Osteocyte (in vitro differentiated cells): ENCODE data around the gene SEC23A. TPM values are rescaled to one million over a fixed set of nuclear protein-coding genes. Genes with fewer than 3 reads are reported as not detected.
A peak's percentile ranks its signal among the peaks of the same experiment; 100 is the strongest.
"Not testable (repeated sequence)": the region's sequence is repeated elsewhere in the genome, so short reads cannot be mapped to it uniquely, and the experiment has no call there.

ENCODE experiments used
- DNase-seq: peaks from one replicate; pipeline ENCODE4 v3.0.0; 2021; ENCODE audit warnings: mixed read lengths; ENCODE audit not compliant: unreplicated experiment; ENCODE audit errors: extremely low spot score
- H3K27ac Mint-ChIP-seq: one replicate; pipeline ENCODE4 v1.8.0; 2021; ENCODE audit warnings: mild to moderate bottlenecking, mixed read lengths; ENCODE audit not compliant: unreplicated experiment
- H3K27me3 Mint-ChIP-seq: one replicate; pipeline ENCODE4 v1.8.0; 2021; ENCODE audit warnings: mixed read lengths; ENCODE audit not compliant: unreplicated experiment
- H3K36me3 Mint-ChIP-seq: one replicate; pipeline ENCODE4 v1.8.0; 2021; ENCODE audit warnings: mixed read lengths; ENCODE audit not compliant: unreplicated experiment
- H3K4me1 Mint-ChIP-seq: one replicate; pipeline ENCODE4 v1.8.0; 2021; ENCODE audit warnings: mixed read lengths; ENCODE audit not compliant: unreplicated experiment
- H3K4me3 Mint-ChIP-seq: one replicate; pipeline ENCODE4 v1.8.0; 2021; ENCODE audit warnings: mild to moderate bottlenecking, moderate library complexity, mixed read lengths; ENCODE audit not compliant: unreplicated experiment
- H3K9me3 Mint-ChIP-seq: one replicate; pipeline ENCODE4 v1.8.0; 2021; ENCODE audit warnings: mixed read lengths; ENCODE audit not compliant: unreplicated experiment
- total RNA-seq: library from RNA; stranded (reverse); gene quantifications from 2 replicates; pipeline ENCODE4 v1.2.1, GENCODE V29; 2021
- TF ChIP-seq, protein P1 (sequence below): fragments of 200-600 bp; sonication (generic); IDR thresholded peaks from 2 replicates; pipeline ENCODE4 v1.5.0; 2021; ENCODE audit warnings: antibody characterized with exemption, mild to moderate bottlenecking, moderate library complexity

SEC23A gene
- total RNA-seq, 1 donor from 2014 or later = 169 TPM

DNA sequence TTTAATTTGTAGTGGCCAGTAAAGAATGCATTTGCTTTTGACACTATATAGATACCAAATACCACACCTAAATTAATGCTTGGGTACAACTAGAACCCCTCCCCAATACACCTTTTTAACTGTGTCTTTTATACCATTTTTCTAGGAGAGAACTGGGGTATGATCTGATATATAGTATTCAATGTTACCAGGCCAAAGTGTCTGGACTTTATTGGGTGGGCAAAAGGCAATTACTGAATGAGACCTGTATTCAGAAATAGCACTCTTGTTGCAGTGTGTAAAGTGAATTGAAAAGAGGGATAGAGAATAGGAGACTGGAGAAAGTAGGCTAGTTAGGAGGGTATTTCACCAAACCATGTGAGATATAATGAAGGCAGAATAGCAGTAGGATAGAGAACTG lies 74.4 kb downstream of the SEC23A start:
- Mint-ChIP-seq H3K36me3 (peaks cover 40% of the 10 kb centered on the region), H3K4me1 (peaks cover 36% of the 10 kb centered on the region), H3K27me3 (no peaks in the 10 kb centered on the region), H3K9me3 (no peaks in the 10 kb centered on the region), H3K4me3 (no peak overlapping the region), H3K27ac (no peak overlapping the region)
- no peak for DNase-seq
- TF ChIP-seq, protein P1, sequence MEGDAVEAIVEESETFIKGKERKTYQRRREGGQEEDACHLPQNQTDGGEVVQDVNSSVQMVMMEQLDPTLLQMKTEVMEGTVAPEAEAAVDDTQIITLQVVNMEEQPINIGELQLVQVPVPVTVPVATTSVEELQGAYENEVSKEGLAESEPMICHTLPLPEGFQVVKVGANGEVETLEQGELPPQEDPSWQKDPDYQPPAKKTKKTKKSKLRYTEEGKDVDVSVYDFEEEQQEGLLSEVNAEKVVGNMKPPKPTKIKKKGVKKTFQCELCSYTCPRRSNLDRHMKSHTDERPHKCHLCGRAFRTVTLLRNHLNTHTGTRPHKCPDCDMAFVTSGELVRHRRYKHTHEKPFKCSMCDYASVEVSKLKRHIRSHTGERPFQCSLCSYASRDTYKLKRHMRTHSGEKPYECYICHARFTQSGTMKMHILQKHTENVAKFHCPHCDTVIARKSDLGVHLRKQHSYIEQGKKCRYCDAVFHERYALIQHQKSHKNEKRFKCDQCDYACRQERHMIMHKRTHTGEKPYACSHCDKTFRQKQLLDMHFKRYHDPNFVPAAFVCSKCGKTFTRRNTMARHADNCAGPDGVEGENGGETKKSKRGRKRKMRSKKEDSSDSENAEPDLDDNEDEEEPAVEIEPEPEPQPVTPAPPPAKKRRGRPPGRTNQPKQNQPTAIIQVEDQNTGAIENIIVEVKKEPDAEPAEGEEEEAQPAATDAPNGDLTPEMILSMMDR = no peak

DNA sequence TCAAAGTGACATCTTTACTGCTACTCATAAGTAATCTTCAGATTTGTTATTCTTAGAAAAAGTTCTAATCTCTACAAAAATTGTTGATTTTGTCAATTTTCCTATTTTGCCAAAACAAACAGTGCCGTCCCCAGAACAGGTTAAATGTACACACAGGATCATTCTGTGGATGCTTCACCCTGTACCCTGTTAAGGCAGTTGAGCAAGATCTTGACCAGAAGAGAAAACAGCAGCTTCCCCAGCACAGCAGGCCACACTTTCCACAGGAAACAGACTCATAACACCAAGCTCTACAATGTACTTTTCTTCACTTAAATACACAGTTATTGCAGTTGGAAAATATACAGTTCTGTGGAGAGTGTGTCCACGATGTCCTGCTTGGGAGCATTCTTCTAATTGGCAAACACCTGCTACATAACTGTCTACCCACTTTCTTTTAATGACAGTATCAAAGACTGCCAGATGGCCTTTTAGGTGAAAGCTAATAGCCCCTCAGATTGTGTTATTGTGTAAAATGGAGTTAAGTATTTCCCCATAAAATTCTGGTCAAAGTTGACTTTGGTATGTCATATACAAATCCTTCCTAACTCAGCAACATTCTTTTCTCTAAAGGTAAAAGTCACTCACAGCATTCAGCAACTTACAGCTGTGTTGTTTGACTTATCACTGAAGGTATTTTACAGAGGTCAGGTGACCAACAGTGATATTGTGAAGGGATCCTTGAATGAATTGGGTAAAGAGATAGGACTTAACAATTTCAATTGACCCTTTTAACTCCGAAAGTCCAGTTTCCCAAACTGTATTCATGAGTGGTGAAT lies 77.0 kb downstream of the SEC23A start:
- no peak overlapping the region for H3K4me3 Mint-ChIP-seq
- H3K4me1 Mint-ChIP-seq = peaks cover 36% of the 10 kb centered on the region
- H3K27me3 Mint-ChIP-seq = no peaks in the 10 kb centered on the region
- peaks cover 31% of the 10 kb centered on the region for H3K36me3 Mint-ChIP-seq
- TF ChIP-seq, protein P1 = no peak
- no peak for DNase-seq
- no peaks in the 10 kb centered on the region for H3K9me3 Mint-ChIP-seq
- H3K27ac Mint-ChIP-seq = peak overlapping the region; percentile 65

DNA sequence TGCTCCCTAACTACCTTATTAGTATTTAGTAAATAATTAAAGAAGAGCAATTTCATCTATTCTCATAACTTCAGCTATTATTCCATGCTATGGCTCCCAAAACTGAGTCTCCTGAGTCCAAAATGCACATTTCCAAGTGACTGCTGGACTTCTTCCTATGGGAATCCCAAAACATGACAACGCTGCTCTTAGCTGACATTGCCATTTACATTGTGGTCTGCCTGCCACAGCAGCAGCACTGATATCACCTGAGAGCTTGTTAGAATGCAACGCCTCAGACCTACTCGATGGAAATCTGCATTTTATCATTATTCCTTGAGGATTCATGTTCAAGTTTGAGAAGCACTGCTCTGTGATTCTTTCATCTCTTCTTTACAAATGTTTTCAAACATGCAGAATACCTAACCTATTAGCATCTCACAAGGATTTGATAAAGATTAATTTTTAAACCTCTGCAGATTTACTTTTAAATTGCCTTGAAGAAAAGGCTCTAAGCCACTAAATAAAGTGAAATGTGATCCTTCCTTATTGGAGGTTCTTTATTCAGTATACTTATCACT lies 77.7 kb downstream of the SEC23A start:
- no peak overlapping the region for H3K4me3 Mint-ChIP-seq
- DNase-seq = no peak
- TF ChIP-seq, protein P1 = no peak
- no peaks in the 10 kb centered on the region for H3K27me3 Mint-ChIP-seq
- H3K4me1 Mint-ChIP-seq = peaks cover 36% of the 10 kb centered on the region
- no peaks in the 10 kb centered on the region for H3K9me3 Mint-ChIP-seq
- peak overlapping the region; percentile 65 for H3K27ac Mint-ChIP-seq
- peaks cover 24% of the 10 kb centered on the region for H3K36me3 Mint-ChIP-seq

DNA sequence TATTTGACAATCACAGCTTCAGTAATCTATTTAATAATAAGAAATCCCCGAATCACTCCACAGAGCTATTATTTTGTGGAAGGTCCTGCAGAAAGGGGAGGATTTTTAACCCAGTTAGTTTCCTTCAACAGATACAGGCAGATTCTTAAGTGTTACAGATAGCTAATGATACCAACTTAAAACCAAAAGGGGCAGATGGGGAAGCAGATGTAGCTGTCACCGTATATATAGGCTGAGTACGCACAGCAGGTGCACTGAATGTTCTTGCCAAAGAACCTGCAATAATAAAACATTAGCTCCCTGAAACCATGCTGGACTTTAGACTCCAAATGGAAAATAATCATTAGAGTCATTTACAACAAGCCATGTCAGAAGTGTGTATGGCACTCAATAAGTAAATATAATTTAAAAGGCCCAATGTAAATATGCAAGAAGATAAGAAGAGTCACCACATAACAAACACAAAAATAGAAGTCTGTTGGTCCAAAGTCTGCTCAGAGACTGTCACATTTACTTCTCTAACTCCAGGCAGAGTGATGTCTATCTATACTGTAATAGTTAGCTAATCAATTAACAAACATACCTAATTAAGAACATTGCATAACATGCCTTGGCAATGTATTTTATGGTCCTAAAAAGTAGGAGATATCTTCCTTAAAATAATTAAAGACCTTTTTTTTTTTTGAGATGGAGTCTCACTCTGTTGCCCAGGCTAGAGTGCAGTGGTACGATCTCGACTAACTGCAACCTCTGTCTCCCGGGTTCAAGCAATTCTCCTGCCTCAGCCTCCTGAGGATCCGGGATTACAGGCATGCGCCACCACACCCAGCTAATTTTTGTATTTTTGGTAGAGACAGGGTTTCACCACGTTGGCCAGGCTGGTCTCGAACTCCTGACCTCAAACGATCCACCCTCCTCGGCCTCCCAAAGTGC lies 78.8 kb downstream of the SEC23A start:
- no peak for DNase-seq
- Mint-ChIP-seq H3K27me3 (no peaks in the 10 kb centered on the region), H3K9me3 (no peaks in the 10 kb centered on the region), H3K27ac (peak overlapping the region; percentile 7), H3K4me3 (no peak overlapping the region), H3K4me1 (peaks cover 36% of the 10 kb centered on the region), H3K36me3 (peaks cover 14% of the 10 kb centered on the region)
- TF ChIP-seq, protein P1 = no peak

DNA sequence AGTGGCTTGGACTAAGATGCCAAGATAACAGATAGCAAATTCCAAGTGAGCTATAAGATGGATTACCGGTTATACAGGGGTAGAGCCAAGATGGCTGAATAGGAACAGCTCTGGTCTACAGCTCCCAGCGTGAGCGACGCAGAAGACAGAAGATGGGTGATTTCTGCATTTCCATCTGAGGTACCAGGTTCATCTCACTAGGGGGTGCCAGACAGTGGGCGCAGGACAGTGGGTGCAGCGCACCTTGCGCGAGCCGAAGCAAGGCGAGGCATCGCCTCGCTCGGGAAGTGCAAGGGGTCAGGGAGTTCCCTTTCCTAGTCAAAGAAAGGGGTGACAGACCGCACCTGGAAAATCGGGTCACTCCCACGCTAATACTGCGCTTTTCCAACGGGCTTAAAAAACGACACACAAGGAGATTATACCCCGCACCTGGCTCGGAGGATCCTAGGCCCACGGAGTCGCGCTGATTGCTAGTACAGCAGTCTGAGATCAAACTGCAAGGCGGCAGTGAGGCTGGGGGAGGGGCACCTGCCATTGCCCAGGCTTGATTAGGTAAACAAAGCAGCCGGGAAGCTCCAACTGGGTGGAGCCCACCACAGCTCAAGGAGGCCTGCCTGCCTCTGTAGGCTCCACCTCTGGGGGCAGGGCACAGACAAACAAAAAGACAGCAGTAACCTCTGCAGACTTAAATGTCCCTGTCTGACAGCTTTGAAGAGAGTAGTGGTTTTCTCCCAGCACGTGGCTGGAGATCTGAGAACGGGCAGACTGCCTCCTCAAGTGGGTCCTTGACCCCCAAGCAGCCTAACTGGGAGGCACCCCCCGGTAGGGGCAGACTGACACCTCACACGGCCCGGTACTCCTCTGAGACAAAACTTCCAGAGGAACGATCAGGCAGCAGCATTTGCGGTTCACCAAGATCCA lies 85.7 kb downstream of the SEC23A start:
- H3K27ac Mint-ChIP-seq = peak overlapping the region; percentile 18
- not testable (repeated sequence) for H3K4me3 Mint-ChIP-seq

More for the DNA sequence above, 85.7 kb downstream of the SEC23A start:
- H3K36me3 Mint-ChIP-seq, DNase-seq, H3K27me3 Mint-ChIP-seq, H3K9me3 Mint-ChIP-seq: not testable (repeated sequence)
- peaks cover 23% of the 10 kb centered on the region for H3K4me1 Mint-ChIP-seq
